ENCODE data around the gene CDY1B.
"Not testable (repeated sequence)": the region's sequence is repeated elsewhere in the genome, so short reads cannot be mapped to it uniquely, and the experiment has no call there.

Gene CDY1B, protein sequence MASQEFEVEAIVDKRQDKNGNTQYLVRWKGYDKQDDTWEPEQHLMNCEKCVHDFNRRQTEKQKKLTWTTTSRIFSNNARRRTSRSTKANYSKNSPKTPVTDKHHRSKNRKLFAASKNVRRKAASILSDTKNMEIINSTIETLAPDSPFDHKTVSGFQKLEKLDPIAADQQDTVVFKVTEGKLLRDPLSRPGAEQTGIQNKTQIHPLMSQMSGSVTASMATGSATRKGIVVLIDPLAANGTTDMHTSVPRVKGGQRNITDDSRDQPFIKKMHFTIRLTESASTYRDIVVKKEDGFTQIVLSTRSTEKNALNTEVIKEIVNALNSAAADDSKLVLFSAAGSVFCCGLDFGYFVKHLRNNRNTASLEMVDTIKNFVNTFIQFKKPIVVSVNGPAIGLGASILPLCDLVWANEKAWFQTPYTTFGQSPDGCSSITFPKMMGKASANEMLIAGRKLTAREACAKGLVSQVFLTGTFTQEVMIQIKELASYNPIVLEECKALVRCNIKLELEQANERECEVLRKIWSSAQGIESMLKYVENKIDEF

GRCh38 chrY:24047919-24048318 lies at the start of gene CDY1B:
Gene CDY1B, minus strand, starts transcription at chrY:24048019. Its CDS starts 331 bp downstream, at chrY:24047688.
- DNase-seq (ENCODE audit: low read depth), result not testable (repeated sequence)

GRCh38 chrY:24049525-24049924 lies 1.7 kb upstream of the CDY1B start:
- not testable (repeated sequence) for DNase-seq (ENCODE audit: low read depth)

DNA sequence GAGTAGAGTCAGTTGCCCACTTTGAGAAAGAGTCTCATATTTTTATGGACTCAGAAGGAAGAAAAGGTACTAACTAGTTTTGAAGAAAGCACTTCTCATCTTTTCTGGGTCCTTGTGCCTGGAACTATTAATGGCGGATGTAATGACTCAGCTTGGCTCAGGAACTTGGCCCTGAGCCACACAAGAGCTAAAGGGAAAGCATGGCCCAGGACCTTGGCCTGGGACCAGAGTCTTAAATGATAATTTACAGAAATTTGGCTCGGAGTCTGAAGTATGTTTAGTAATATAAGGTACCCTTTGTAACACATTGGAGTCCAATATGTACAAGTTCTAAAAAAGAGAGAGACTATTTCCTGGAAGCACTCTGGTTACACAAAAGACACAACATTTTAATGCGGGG lies 4.6 kb downstream of the CDY1B start:
- not testable (repeated sequence) for DNase-seq (ENCODE audit: low read depth)

DNA sequence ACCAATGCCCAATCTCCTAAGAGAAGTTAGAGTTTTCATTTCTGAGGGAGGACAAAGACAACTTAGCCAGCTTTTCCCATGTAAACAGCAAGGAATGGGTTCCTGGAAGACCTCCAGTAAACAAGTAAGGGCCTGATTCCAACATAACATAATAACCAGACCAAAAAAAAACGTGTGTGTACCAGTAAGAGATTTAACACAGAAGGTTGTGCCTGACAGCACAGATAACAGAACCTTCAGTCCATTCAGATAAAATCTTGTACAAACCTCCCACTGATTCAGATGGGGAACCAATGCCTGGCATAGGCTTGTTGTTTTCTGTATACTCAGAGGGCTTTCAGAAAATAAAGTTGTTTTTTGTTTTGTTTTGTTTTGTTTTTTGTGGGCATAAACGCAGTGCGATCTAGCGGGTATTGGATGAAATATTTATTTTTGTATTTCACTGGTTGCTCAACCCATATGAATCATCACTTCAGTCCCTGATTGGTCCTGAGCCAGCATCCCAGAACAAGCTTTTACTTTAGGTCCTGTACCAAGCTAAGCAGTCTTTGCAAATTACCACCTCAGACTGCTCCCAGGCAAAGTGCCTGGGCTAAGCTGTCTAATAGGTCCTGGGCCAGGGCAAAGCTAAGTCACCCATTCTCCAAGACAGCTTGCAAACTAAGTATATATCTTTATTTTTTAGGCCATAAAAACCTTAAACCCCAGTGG lies 8.7 kb downstream of the CDY1B start:
- DNase-seq (ENCODE audit: low read depth), result not testable (repeated sequence)

DNA sequence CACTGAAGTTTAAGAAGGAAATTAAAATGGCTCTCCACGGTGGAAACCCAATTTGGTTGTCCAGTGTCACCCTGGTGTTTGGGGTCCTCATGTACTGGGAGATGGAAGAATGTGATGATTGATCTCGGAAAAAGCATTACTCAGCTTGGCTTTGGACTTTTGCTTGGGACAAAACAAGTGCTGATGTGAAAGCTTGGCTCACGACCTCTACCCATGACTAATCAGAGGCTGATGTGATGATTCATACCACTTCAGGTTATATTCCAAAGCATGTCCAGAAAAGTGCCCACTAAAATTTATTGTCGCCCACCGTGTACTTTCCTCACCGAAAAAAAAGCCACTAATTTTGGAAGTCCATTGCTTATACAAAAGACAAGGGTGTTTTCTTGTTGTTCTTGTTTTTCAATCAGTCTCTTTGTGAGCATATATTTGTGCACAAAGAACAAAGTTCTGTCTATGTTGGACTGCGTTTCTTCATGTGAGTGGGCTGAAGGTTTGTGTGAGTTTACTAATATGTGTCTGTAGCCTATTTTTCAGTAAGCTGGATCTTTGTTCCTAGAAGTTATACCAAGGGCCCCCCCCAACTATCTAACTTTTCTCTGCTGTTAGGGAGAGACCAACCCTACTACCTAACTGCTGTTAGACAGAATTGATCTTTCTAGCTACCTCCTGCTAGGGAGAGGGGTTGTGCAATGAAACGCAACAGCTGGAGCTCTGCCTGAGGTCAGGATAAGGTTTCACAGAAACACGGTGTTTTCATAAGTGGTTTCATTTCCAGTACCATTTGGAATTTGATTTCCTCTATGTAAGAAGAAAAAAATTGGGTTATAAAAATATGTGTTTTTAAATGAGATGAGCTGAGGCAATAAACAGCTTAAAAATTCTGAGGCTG lies 21.4 kb downstream of the CDY1B start:
- not testable (repeated sequence) for DNase-seq (ENCODE audit: low read depth)

All from HS-27A (cell line).